OCI-LY1 (cell line): ENCODE data around the gene DIPK1B.
"Not testable (repeated sequence)": the region's sequence is repeated elsewhere in the genome, so short reads cannot be mapped to it uniquely, and the experiment has no call there.

Source experiments
- H2AFZ ChIP-seq: fragments of 200-600 bp; sonication (generic), shearing (Covaris generic); 2 replicates; pipeline ENCODE4 v1.6.0; 2014; ENCODE audit warnings: antibody characterized with exemption, mild to moderate bottlenecking, low read length
- H3F3A ChIP-seq: fragments of 200-600 bp; sonication (generic), shearing (Covaris generic); 2 replicates; pipeline ENCODE4 v1.6.0; 2014; ENCODE audit warnings: mild to moderate bottlenecking, antibody characterized with exemption, low read length, moderate library complexity; ENCODE audit not compliant: insufficient read depth
- H3K27ac ChIP-seq: fragments of 200-600 bp; sonication (generic); 2 replicates; pipeline ENCODE4 v1.5.1; 2014; ENCODE audit warnings: low read length, mixed run types, mild to moderate bottlenecking, low read depth; ENCODE audit not compliant: poor library complexity, severe bottlenecking
- H3K27me3 ChIP-seq: fragments of 200-600 bp; sonication (generic); 2 replicates; pipeline ENCODE4 v1.6.0; 2014; ENCODE audit warnings: antibody characterized with exemption, mild to moderate bottlenecking, low read length, moderate library complexity; ENCODE audit not compliant: insufficient read depth
- H3K36me3 ChIP-seq: fragments of 200-600 bp; sonication (generic); 2 replicates; pipeline ENCODE4 v1.6.1; 2014; ENCODE audit warnings: mild to moderate bottlenecking, antibody characterized with exemption, low read length, moderate library complexity, mixed read lengths; ENCODE audit not compliant: insufficient read depth
- H3K4me1 ChIP-seq: fragments of 200-600 bp; sonication (generic); 2 replicates; pipeline ENCODE4 v1.5.1; 2014; ENCODE audit warnings: mild to moderate bottlenecking, low read length, moderate library complexity; ENCODE audit not compliant: insufficient read depth, severe bottlenecking
- H3K4me2 ChIP-seq: fragments of 200-600 bp; sonication (generic), shearing (Covaris generic); 2 replicates; pipeline ENCODE4 v1.6.1; 2014; ENCODE audit warnings: low read length
- H3K4me3 ChIP-seq: fragments of 200-600 bp; sonication (generic); 2 replicates; pipeline ENCODE4 v1.5.1; 2014; ENCODE audit warnings: low read length, low read depth, mild to moderate bottlenecking, mixed read lengths; ENCODE audit not compliant: poor library complexity, severe bottlenecking
- H3K79me2 ChIP-seq: fragments of 200-600 bp; shearing (Covaris generic); 2 replicates; pipeline ENCODE4 v1.6.1; 2016; ENCODE audit warnings: mixed run types, low read length, mixed read lengths; ENCODE audit not compliant: insufficient read depth
- H3K9ac ChIP-seq: fragments of 200-600 bp; sonication (generic), shearing (Covaris generic); 2 replicates; pipeline ENCODE4 v1.6.1; 2014; ENCODE audit warnings: mild to moderate bottlenecking, low read length, mixed read lengths
- H3K9me2 ChIP-seq: fragments of 200-600 bp; sonication (generic), shearing (Covaris generic); 2 replicates; pipeline ENCODE4 v1.6.1; 2014; ENCODE audit warnings: low read depth, mild to moderate bottlenecking, low read length, mixed read lengths
- H3K9me3 ChIP-seq: fragments of 200-600 bp; shearing (Covaris generic); 2 replicates; pipeline ENCODE4 v1.6.1; 2014; ENCODE audit warnings: low read length, mixed read lengths
- H4K20me1 ChIP-seq: fragments of 200-600 bp; sonication (generic), shearing (Covaris generic); 2 replicates; pipeline ENCODE4 v1.6.0; 2016; ENCODE audit warnings: mild to moderate bottlenecking, low read length; ENCODE audit not compliant: insufficient read depth
- CTCF ChIP-seq: fragments of 200-600 bp; sonication (generic), shearing (Covaris generic); IDR thresholded peaks from 2 replicates; pipeline ENCODE4 v1.5.1; 2017; ENCODE audit warnings: mild to moderate bottlenecking, antibody characterized with exemption, low read length, moderate library complexity, mixed read lengths
- EZH2 ChIP-seq: fragments of 200-600 bp; sonication (generic), shearing (Covaris generic); IDR thresholded peaks from 2 replicates; pipeline ENCODE4 v1.8.0; 2017; ENCODE audit warnings: borderline replicate concordance, mixed run types, mild to moderate bottlenecking, antibody characterized with exemption, low read length, moderate library complexity, mixed read lengths

The DIPK1B gene

GRCh38 chr9:136710543-136710942, 1.8 kb upstream of the DIPK1B start:
- H3K36me3 ChIP-seq, result no peaks in the 10 kb centered on the region
- H3K4me2 ChIP-seq, result no peak overlapping the region
- H3K79me2 ChIP-seq, result no peaks in the 10 kb centered on the region
- H3K9me2 ChIP-seq, result no peaks in the 10 kb centered on the region
- H3K4me3 ChIP-seq, result no peak overlapping the region
- peaks cover 11% of the 10 kb centered on the region; the same call in 1 of the 2 replicates for H3K27me3 ChIP-seq
- H3K9me3 ChIP-seq, result no peaks in the 10 kb centered on the region
- no peaks in the 10 kb centered on the region for H3K4me1 ChIP-seq
- H2AFZ ChIP-seq, result no peak overlapping the region
- no peak overlapping the region for H3K9ac ChIP-seq
- H3F3A ChIP-seq, result no peaks in the 10 kb centered on the region
- no peaks in the 10 kb centered on the region for H4K20me1 ChIP-seq
- TF ChIP-seq EZH2 (no peak), CTCF (no peak)
- H3K27ac ChIP-seq, result no peak overlapping the region

GRCh38 chr9:136711219-136711648, 1.1 kb upstream of the DIPK1B start:
- H3F3A ChIP-seq, H3K27ac ChIP-seq, H3K4me3 ChIP-seq, H2AFZ ChIP-seq, H3K36me3 ChIP-seq, H3K4me1 ChIP-seq, H3K9ac ChIP-seq, H3K9me2 ChIP-seq, H3K4me2 ChIP-seq, H4K20me1 ChIP-seq, H3K79me2 ChIP-seq, H3K9me3 ChIP-seq: not testable (repeated sequence)
- peaks cover 10% of the 10 kb centered on the region; the same call in 1 of the 2 replicates for H3K27me3 ChIP-seq

- TF ChIP-seq CTCF (no peak), EZH2 (no peak)
- no peaks in the 10 kb centered on the region for H3K79me2 ChIP-seq
- H3K27ac ChIP-seq, result no peak overlapping the region
- no peaks in the 10 kb centered on the region for H3K9me2 ChIP-seq
- peak overlapping the region; percentile 19; the same call in 1 of the 2 replicates for H3K9ac ChIP-seq
- no peaks in the 10 kb centered on the region for H3K9me3 ChIP-seq
- H4K20me1 ChIP-seq, result no peaks in the 10 kb centered on the region
- H3K27me3 ChIP-seq, result peaks cover 10% of the 10 kb centered on the region; the same call in 1 of the 2 replicates
- no peaks in the 10 kb centered on the region for H3K36me3 ChIP-seq
- no peaks in the 10 kb centered on the region for H3F3A ChIP-seq
- no peak overlapping the region for H2AFZ ChIP-seq
- H3K4me1 ChIP-seq, result no peaks in the 10 kb centered on the region
- H3K4me2 ChIP-seq, result peak overlapping the region; percentile 48
- peak overlapping the region; percentile 48 for H3K4me3 ChIP-seq
Observed at GRCh38 chr9:136712690-136713544, 545 bp downstream of the DIPK1B start.
